Measurements from ENCODE around the gene ATP8A1.
"Not testable (repeated sequence)": the region's sequence is repeated elsewhere in the genome, so short reads cannot be mapped to it uniquely, and the experiment has no call there.

ATP8A1 gene

DNA sequence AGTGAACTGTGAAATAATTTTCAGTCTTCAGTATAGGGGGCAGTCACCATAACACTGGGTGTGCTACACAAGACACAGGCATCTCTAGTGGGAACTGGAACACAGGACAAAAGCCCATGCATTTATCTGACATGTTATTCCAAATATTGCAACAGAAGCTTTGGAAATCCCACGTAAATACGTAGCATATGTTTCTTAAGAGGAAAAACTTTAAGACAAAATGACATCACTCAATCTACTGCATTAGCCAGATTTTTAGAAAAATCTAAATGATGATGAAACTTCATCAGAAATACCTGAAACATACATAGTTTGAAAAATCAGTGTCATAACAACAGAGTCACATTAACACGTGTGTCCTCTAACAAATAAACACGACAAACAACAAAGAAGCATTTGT is 245.1 kb downstream of the ATP8A1 start:
- no peak for DNase-seq (ENCODE audit: low read depth in 2 of 2)

DNA sequence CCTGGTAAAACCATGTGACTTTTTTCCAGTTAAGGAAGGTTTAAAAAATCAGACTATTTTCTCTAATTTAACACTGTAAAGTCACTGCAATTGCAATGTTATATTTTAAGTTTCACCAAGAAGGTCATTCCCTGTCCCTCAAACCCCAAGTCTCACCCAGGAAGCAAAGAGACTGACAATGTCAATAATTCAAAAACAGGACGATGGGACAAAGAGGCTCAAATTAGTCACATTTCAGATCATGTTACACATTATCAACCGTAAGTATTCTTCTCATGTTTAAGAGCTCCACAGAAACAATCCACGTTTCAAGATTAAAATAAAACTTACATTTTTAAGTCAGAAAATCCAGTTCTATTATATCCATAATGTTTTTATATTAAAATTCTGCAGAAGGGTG is 246.5 kb downstream of the ATP8A1 start:
- DNase-seq (ENCODE audit: low read depth in 2 of 2), result no peak

DNA sequence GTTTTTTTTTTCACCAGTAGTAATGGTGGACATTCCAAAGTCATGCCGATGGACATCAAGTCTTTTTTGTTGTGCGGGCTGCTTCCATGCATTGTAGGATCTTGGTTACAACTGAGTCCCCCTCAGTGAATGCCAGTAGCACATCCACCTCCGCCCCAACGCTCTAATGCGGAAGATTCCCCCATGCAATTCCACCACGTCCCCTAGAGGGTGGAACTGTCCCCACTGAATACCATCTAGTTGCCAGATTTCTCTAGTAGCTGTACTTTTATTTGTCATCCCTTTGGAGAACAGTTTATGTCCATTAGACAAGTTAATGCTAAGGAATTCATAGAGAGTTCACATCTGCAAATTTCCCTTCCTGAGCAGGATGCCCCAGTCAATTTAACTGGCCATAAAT is 252.9 kb downstream of the ATP8A1 start:
- DNase-seq (ENCODE audit: low read depth in 2 of 2), result no peak

DNA sequence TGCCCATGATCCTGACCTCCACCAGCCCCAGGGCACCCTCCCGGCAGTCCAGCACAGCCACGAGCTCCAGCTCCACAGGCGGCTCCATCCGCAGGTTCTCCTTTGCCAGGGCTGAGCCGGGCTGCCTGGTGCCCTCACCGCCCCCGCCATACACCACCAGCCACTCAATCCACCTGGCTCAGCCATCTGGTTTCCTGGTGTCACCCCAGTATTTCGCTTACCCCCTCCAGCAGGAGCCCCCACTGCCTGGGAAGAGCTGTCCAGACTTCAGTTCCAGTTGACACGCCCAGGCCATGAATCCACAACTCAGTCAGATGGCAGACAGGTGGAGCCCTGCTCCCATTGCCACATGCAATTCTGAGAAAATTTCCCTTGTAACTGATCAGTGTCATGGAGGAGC is 255.7 kb downstream of the ATP8A1 start:
- no peak for DNase-seq (ENCODE audit: low read depth in 2 of 2)

GRCh38 chr4:42399393-42399792 is 257.5 kb downstream of the ATP8A1 start:
- no peak for DNase-seq (ENCODE audit: low read depth in 2 of 2)

GRCh38 chr4:42398871-42399331 is 258.0 kb downstream of the ATP8A1 start:
- no peak for DNase-seq (ENCODE audit: low read depth in 2 of 2)

DNA sequence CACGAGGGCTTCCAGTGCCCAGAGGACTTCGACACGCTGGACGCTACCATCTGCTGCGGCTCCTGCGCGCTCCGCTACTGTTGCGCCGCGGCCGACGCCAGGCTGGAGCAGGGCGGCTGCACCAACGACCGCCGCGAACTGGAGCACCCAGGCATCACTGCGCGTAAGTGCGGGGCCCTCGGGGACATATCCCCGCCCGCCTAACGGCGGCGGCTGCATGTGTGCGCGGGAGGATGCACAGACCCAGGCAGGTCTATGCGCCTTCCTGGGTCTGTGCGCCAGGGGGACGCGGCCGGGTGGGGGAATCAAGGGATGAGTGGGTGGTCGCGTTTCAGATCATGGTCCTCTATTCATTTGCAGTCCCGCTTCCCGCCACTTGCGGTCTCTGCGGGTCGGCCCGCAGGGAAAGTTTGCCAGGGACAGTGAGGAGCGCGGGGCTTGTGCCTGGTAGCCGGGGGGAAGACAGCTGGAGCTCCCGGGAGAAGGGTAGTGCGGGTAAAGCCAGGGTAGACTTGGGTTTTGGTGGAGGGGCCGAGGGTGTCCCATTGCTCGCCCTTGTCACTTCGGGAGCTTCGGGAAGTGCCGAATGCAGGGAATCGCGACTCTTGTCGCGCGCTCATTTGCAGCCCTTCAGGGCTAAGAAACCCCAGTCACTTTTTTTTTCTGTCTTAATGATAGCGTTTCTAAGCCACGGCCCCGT is 258.6 kb downstream of the ATP8A1 start:
- no peak for DNase-seq (ENCODE audit: low read depth in 2 of 2)

GRCh38 chr4:42397635-42398170 is 259.2 kb downstream of the ATP8A1 start:
- no peak for DNase-seq (ENCODE audit: low read depth in 2 of 2)

DNA sequence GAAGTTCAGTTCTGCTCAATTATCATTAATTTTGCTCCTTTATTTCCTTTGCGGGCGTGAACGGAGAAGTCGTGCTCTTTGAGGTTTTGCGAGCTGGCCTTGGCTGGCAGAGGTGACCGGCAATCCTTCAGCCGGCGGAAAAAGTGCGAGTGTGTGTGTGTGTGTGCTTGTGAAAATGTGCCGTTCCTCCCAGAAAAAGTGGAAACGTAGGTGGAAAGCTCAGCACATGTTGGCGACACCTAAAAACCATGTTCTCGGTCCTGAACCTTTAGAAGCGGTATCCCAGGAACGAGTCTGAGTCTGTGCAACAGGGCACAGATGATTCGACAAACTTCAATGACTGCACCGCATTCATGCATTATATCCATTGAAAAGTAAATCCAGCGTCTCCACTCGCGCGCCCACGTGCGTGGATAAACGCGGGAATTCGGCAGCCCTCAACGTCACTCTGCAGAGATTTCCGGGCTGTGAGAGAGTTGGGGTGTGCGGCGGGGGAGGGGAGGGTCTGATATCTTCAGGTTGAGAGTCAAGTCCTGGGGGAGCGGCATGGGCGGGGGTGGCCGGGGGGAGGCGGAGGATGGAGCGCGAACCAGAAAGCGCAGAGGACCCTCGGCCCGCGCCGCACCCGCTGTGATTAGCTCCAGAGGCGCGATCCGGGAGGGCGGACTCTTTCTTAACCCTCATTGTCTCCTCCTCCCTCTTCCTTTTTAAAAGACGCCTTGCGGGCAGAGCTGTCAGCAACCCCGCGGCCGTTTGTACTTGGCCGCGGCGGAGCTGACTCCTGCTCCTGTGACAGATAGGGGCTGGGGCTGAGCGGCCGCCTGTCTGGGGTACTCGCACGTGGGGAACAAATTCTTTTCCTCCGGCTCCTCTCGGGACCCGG is 259.9 kb downstream of the ATP8A1 start, which contains the start of gene SHISA3:
Gene SHISA3, plus strand, starts transcription at position 737 of the 883 bp plus-strand sequence. CDS start 569 bp downstream, outside the sequence.
- no peak for DNase-seq (ENCODE audit: low read depth in 2 of 2)

- DNase-seq (ENCODE audit: low read depth in 2 of 2), result no peak
Observed at GRCh38 chr4:42396361-42396751, 260.5 kb downstream of the ATP8A1 start.

DNA sequence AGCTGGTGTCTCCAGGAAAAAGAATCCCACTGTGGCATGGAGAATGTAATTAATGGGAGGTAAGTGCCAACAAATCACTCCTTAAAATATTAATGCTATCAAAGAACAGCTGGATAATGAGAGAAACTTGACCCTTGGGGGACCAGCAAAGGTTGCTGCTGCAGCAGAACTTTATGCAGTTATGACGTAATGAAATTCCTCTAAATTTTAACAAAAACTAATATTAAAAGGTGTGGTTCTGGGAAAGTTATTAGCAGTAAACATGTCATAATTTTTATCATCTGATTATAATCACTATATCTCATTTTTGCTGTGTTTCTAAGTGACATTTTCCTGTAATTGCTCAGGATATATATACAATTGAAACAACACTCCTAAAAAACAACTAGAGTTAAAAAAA is 261.3 kb downstream of the ATP8A1 start:
- DNase-seq (ENCODE audit: low read depth in 2 of 2), result no peak

- no peak for DNase-seq (ENCODE audit: low read depth in 2 of 2)
Observed at GRCh38 chr4:42392436-42392835, 264.5 kb downstream of the ATP8A1 start.

- DNase-seq (ENCODE audit: low read depth in 2 of 2), result no peak
Observed at GRCh38 chr4:42391981-42392380, 264.9 kb downstream of the ATP8A1 start.

DNA sequence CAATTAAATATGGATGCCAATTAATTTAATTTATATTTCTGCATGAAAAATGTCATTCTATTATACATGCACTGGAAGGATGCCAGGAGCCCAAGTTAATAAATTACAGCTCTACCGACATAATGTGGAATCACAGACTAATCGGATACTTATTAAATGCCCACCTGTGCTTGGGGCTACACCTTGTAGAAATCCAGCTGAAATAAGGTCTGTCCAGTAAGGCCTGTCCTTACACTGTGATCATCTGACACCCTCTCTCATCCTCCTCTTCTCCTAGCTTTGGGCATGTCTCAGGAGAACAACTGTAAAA is 265.6 kb downstream of the ATP8A1 start:
- DNase-seq (ENCODE audit: low read depth in 2 of 2), result no peak

DNA sequence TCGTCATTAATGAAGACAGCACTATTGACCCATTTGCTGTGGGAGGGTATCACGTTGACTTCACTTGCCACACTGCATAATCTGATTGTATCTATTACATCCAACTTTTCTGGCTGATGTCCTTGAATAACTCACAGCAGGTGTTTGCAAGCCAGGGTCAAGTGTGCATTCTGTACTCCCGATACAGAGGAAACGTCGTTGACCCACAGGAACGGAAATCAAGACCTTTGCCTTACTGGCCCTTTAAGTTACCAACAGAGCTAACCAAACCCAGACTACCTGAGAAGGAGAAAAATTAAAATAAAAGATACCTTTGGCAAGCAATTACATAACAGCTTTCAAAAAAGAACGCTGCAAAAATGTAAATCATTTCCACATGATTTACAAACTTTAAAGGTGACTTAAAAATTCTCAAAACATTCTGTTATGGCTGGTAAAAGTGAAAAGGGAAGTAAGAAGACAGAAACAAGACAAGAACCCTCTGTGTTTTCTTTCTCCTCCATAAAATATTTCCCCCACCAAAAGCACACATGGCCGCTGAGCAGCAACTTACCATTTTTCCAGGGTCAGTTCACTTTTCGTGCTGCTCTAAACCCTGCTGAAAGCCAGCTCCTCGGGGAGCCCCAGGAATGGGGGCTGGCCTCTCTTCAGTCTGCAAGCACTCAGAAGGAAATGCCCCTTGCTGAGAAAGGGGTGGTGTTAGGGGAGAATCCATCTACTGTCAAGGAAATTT is 266.1 kb downstream of the ATP8A1 start:
- no peak for DNase-seq (ENCODE audit: low read depth in 2 of 2)

DNA sequence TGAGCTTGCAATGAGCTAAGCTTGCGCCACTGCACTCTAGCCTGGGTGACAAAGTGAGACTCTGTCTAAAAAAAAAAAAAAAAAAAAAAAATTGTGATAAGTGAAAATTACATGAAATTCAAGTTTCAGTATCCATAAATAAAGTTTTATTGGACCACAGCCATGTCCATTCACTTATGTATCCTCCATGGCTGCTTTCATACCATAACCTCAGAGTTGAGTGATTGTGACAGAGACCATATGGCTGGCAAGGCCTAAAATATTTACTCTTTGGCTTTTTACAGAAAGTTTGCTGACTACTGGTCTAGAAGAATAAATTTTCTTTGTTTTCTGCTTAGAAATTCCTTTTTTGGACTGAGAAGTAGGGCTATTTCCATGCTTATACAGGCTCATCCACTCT is 271.4 kb downstream of the ATP8A1 start:
- no peak for DNase-seq (ENCODE audit: low read depth in 2 of 2)

- DNase-seq (ENCODE audit: low read depth in 2 of 2), result no peak
Observed at GRCh38 chr4:42381666-42382065, 275.2 kb downstream of the ATP8A1 start.

GRCh38 chr4:42377497-42377896 is 279.4 kb downstream of the ATP8A1 start:
- DNase-seq (ENCODE audit: low read depth in 2 of 2), result no peak

DNA sequence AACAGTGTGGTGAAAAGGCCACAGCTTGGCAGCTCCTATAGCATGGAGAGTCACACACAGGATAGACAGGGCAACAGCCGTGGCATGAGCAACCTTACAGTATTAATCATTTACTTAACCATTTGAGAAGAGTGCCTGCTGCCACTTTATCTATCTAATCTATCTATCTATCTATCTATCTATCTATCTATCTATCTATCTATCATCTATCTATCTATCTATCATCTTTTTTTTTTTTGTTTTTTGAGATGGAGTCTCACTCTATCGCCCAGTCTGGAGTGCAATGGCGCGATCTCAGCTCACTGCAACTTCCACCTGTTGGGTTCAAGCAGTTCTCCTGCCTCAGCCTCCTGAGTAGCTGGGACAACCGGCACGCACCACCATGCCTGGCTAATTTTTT is 284.6 kb downstream of the ATP8A1 start:
- not testable (repeated sequence) for DNase-seq (ENCODE audit: low read depth in 2 of 2)

DNA sequence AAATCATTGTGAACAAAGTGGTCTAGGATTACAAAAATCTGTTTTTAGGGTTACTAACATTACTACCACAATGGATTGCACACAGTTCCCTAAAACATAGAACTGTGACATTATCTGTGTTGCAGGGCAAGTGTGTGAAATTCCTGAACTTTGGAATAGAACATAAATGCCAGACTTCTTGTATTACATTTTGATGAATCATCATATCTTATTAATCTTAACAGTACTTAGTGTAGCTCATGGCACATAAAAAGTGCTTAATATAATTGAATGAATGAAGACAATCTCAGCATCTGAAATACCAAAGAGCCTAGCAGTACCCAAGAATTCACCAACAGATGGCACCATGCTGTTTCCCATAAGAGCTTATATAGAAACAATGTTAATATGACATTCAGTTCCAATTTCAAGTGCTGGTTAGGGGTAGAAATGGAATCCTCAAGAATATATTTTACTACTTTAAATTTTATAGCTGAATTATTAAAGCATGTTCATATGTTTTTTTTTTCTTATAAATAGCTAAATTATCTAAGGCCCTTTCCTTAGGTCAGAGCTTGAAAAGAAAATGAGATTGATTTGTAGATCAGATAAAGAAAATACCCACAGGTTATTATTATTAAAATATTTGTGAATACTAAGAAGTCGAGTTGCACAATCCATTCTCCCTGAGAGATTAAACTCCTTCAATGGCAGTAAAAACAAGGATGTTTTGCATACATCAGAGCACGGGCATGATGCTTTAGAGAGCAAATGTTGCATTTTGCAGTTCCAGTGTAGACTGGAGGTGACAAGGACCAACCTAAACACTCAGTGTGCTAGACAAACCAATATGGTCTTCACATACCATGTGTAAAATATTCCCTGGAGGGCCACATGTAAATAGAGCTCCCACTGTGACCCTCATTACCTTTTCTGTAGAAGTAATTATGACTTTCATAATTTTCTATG is 285.3 kb downstream of the ATP8A1 start:
- no peak for DNase-seq (ENCODE audit: low read depth in 2 of 2)

GRCh38 chr4:42369489-42369888 is 287.4 kb downstream of the ATP8A1 start:
- no peak for DNase-seq (ENCODE audit: low read depth in 2 of 2)
